ENCODE measurements around the gene MC2R.

MC2R gene

DNA sequence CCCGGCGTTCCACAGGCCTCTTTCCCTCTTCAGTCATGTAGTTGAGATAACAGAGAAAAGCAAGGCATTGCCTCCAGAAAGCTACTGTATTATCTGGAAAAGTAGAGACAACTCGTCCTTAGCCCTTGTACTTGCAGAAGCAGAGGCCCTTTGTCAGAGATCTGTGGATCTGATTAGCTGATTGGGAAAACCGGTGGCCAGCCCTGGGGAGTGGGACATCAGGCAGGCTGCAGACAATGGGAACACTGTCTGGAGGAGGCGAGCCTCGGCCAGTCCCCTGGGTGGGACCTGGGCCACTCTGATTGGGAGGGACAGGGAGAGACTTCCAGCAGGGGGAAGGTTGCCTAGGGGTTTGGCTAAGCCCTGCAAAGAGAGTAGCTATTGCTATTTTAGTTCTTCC is 1.2 kb upstream of the MC2R start:
- no peak overlapping the region for H3K27ac ChIP-seq (ENCODE audit: low read depth, low read length)
- no peak overlapping the region for H3K9ac ChIP-seq (ENCODE audit: low read depth, low read length)
- H3K27me3 ChIP-seq (ENCODE audit: control insufficient read depth, insufficient read depth, low read length), result no peaks in the 10 kb centered on the region
- no peaks in the 10 kb centered on the region for H3K9me3 ChIP-seq (ENCODE audit: control insufficient read depth, insufficient read depth, low read length)
- no peak overlapping the region for H3K4me3 ChIP-seq (ENCODE audit: low read depth, low read length)
- H3K4me1 ChIP-seq (ENCODE audit: control insufficient read depth, insufficient read depth, low read length), result no peaks in the 10 kb centered on the region
- H3K36me3 ChIP-seq (ENCODE audit: control insufficient read depth, insufficient read depth, low read length), result no peaks in the 10 kb centered on the region

DNA sequence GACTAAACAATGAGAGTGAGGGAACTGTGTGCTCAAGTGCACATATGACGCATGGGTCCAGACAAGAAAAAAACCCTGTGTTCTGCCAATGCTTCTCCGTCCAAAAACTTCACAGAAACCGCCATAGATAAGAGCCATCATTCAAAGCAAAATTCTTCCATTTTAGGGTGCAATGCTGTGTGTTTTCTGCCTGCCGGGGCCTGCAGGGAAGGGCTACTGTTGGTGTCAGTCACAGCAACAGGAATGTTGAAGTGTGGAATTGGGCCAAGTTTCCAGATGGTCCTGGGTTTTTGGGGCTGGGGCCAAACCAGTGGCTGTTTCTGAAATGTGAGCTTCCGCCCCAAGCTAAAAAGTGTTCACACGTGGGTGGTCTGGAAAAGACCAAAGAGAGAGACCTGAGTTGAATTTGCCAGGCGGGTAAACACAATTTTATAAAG is 677 bp upstream of the MC2R start:
- H3K27me3 ChIP-seq (ENCODE audit: control insufficient read depth, insufficient read depth, low read length), result no peaks in the 10 kb centered on the region

DNA sequence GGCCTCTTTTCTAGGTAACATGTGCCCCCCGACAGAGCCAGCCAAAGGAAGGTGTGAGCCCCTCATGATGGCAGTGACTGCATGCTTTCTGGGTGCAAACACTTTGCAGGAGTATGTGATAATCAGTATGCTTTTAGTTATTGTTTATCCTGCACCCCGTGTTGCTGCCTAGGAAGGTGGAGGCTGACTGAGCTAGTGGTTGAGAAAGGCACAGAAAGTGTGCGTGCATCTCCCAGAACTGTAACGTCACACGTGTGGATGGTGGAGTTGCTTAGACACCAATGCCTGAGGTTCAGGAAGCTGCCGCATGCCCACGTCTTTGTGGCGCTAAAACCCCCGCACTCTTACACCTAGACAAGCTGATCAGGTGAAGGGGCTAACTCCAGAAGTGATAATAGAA is 580 bp downstream of the MC2R start:
- Histone ChIP-seq H3K4me1 (ENCODE audit: control insufficient read depth, insufficient read depth, low read length) (no peaks in the 10 kb centered on the region), H3K27me3 (ENCODE audit: control insufficient read depth, insufficient read depth, low read length) (no peaks in the 10 kb centered on the region), H3K9me3 (ENCODE audit: control insufficient read depth, insufficient read depth, low read length) (no peaks in the 10 kb centered on the region)

More for the DNA sequence above, 677 bp upstream of the MC2R start:
- Histone ChIP-seq H3K4me1 (ENCODE audit: control insufficient read depth, insufficient read depth, low read length) (no peaks in the 10 kb centered on the region), H3K9me3 (ENCODE audit: control insufficient read depth, insufficient read depth, low read length) (no peaks in the 10 kb centered on the region), H3K9ac (ENCODE audit: low read depth, low read length) (no peak overlapping the region), H3K36me3 (ENCODE audit: control insufficient read depth, insufficient read depth, low read length) (no peaks in the 10 kb centered on the region), H3K4me3 (ENCODE audit: low read depth, low read length) (no peak overlapping the region), H3K27ac (ENCODE audit: low read depth, low read length) (no peak overlapping the region)

DNA sequence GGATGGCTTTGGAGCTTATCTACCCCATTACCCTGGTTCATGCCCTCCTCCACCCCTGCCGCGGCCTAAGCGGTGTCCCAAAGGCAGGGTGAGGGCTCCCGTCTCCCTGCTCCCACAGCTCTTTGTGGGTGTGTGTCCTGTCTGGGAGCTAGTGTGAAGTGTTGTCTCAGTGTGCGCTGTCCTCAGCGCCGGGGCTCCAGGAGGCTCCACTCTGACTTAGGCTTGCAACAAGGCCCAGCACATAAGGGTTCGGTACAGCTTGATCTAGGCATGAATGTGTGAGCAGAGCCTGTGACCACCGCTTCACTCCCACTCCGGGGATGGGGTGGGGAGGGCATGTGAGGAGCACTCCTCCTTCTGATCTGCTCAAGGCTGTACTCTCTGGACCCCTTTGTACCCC is 1.2 kb downstream of the MC2R start:
- Histone ChIP-seq H3K9me3 (ENCODE audit: control insufficient read depth, insufficient read depth, low read length) (no peaks in the 10 kb centered on the region), H3K4me3 (ENCODE audit: low read depth, low read length) (no peak overlapping the region), H3K4me1 (ENCODE audit: control insufficient read depth, insufficient read depth, low read length) (no peaks in the 10 kb centered on the region), H3K27me3 (ENCODE audit: control insufficient read depth, insufficient read depth, low read length) (no peaks in the 10 kb centered on the region), H3K9ac (ENCODE audit: low read depth, low read length) (no peak overlapping the region), H3K36me3 (ENCODE audit: control insufficient read depth, insufficient read depth, low read length) (no peaks in the 10 kb centered on the region), H3K27ac (ENCODE audit: low read depth, low read length) (no peak overlapping the region)

More for the DNA sequence above, 580 bp downstream of the MC2R start:
- no peak overlapping the region for H3K4me3 ChIP-seq (ENCODE audit: low read depth, low read length)
- H3K27ac ChIP-seq (ENCODE audit: low read depth, low read length), result no peak overlapping the region
- no peak overlapping the region for H3K9ac ChIP-seq (ENCODE audit: low read depth, low read length)
- no peaks in the 10 kb centered on the region for H3K36me3 ChIP-seq (ENCODE audit: control insufficient read depth, insufficient read depth, low read length)

DNA sequence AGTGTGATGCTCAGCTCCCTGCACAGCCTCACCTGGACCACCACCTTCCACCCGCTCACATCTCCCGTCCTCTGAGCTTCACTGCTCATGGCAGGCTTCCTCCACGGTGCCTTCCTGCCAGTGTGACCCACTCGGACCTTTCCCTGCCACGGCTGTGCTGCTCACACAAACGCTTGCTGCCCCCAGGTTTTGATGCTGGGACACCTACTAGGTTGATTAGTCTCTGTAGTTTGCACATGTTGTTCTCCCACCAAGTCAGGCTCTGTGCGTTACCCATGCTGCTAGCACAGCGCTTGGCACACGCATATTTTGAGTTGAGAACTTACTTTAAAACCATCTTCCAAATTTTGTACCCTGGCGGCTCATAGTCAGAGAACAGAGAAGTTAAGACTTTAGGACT is 2.1 kb downstream of the MC2R start:
- Histone ChIP-seq H3K9ac (ENCODE audit: low read depth, low read length) (no peak overlapping the region), H3K4me3 (ENCODE audit: low read depth, low read length) (no peak overlapping the region), H3K36me3 (ENCODE audit: control insufficient read depth, insufficient read depth, low read length) (no peaks in the 10 kb centered on the region), H3K27ac (ENCODE audit: low read depth, low read length) (no peak overlapping the region), H3K4me1 (ENCODE audit: control insufficient read depth, insufficient read depth, low read length) (no peaks in the 10 kb centered on the region), H3K9me3 (ENCODE audit: control insufficient read depth, insufficient read depth, low read length) (no peaks in the 10 kb centered on the region), H3K27me3 (ENCODE audit: control insufficient read depth, insufficient read depth, low read length) (no peaks in the 10 kb centered on the region)

DNA sequence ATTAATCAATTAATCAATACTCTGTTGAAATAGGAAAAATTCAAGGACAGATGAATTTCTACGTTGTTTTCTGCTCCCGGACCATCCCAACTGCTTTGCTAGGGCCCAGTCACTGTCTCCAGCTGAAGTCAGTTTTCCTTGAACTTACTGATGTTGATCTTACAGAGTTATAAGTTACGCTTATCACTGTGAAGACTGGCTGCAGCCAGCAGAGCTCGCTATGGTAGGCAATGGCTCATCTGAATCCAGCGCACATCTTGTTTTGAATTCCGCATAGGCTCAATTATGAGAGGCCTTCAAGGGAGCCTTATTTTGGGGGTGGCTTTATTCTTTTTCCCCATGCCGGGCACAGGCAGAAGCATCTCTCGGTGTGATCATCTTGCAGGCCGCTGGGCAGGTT is 2.7 kb downstream of the MC2R start:
- no peak overlapping the region for H3K27ac ChIP-seq (ENCODE audit: low read depth, low read length)
- H3K27me3 ChIP-seq (ENCODE audit: control insufficient read depth, insufficient read depth, low read length), result no peaks in the 10 kb centered on the region
- no peak overlapping the region for H3K4me3 ChIP-seq (ENCODE audit: low read depth, low read length)
- no peaks in the 10 kb centered on the region for H3K36me3 ChIP-seq (ENCODE audit: control insufficient read depth, insufficient read depth, low read length)
- H3K9ac ChIP-seq (ENCODE audit: low read depth, low read length), result no peak overlapping the region
- H3K4me1 ChIP-seq (ENCODE audit: control insufficient read depth, insufficient read depth, low read length), result no peaks in the 10 kb centered on the region
- H3K9me3 ChIP-seq (ENCODE audit: control insufficient read depth, insufficient read depth, low read length), result no peaks in the 10 kb centered on the region

DNA sequence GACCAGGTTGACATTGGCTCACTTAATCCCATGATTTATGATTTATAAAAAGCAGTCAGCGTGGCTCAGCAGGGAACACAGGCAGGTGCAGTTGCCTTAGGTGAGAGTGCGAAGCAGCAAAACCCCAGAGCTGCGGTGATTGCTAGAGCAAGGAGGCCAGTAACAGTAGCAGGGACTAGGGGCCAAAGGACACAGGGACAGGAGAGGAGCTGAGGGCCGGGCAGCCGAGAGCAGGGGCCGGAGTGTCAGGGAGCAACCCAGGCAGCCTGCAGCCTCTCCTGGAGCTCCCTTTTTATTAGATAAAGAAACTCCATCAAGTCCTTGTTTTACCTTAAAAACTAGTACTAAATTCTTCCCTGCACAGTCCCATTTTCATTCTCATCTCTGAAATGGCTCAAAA is 4.3 kb downstream of the MC2R start:
- no peaks in the 10 kb centered on the region for H3K4me1 ChIP-seq (ENCODE audit: control insufficient read depth, insufficient read depth, low read length)
- H3K36me3 ChIP-seq (ENCODE audit: control insufficient read depth, insufficient read depth, low read length), result no peaks in the 10 kb centered on the region
- H3K4me3 ChIP-seq (ENCODE audit: low read depth, low read length), result no peak overlapping the region
- H3K9me3 ChIP-seq (ENCODE audit: control insufficient read depth, insufficient read depth, low read length), result no peaks in the 10 kb centered on the region
- no peak overlapping the region for H3K9ac ChIP-seq (ENCODE audit: low read depth, low read length)
- H3K27ac ChIP-seq (ENCODE audit: low read depth, low read length), result no peak overlapping the region
- no peaks in the 10 kb centered on the region for H3K27me3 ChIP-seq (ENCODE audit: control insufficient read depth, insufficient read depth, low read length)

DNA sequence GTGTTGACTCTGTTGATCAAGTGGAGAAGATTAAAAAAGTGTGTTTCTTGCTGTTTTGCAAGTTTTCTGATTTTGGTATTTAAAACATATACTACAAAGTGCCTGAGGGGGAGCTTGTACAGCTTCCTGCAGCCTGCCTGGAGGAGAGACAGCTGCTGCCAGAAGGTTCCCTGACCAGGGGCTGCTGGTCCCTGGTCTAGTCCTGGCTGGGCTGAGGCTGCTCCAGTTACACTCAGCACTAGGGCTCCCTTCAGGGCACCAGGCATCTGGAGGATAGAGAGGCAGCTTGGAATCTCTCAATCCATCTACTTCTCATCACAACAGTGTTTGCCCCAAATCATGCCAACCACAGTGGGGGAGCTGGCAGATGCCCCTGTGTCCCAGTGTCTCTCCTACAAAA is 4.8 kb downstream of the MC2R start:
- H3K4me3 ChIP-seq (ENCODE audit: low read depth, low read length), result no peak overlapping the region
- H3K27ac ChIP-seq (ENCODE audit: low read depth, low read length), result no peak overlapping the region
- H3K36me3 ChIP-seq (ENCODE audit: control insufficient read depth, insufficient read depth, low read length), result no peaks in the 10 kb centered on the region
- no peaks in the 10 kb centered on the region for H3K27me3 ChIP-seq (ENCODE audit: control insufficient read depth, insufficient read depth, low read length)
- no peaks in the 10 kb centered on the region for H3K9me3 ChIP-seq (ENCODE audit: control insufficient read depth, insufficient read depth, low read length)
- H3K9ac ChIP-seq (ENCODE audit: low read depth, low read length), result no peak overlapping the region
- H3K4me1 ChIP-seq (ENCODE audit: control insufficient read depth, insufficient read depth, low read length), result no peaks in the 10 kb centered on the region

DNA sequence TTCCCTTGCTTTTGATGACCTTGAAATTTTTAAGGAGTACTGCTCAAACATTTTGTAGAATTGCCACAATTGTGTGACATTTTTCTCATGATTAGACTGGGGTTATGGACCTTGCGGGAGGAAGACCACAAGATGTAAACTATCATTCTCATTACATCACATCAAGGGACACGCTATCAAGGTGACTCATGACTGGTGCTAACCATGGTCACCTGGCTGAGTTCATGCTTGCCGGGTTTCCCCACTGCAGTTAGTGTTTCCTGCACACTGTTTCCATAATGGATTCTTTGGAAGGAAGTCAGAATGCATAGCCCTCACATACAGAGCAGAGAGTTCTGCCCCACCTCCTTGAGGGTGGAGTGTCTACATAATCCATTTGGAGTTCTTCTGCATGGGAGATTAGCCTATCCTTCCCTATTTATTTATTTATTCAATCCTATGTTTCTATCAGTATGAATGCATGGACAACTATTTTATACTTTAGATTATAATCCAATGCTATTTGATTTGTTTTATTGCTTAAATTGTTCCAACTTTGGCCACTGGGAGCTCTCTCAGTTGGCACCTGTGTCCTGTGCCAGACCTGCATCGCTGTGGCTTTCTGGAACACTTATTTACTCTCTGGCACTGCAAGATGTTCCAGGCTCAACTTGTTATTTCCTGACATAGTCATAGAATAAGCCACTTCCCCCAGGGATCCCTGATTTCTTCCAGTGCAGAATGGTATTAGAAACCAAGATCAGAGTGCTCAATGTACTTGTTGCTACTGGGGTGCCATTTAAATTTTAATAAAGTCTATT is 6.0 kb downstream of the MC2R start:
- Histone ChIP-seq H3K36me3 (ENCODE audit: control insufficient read depth, insufficient read depth, low read length) (no peaks in the 10 kb centered on the region), H3K9me3 (ENCODE audit: control insufficient read depth, insufficient read depth, low read length) (no peaks in the 10 kb centered on the region), H3K27ac (ENCODE audit: low read depth, low read length) (no peak overlapping the region), H3K27me3 (ENCODE audit: control insufficient read depth, insufficient read depth, low read length) (no peaks in the 10 kb centered on the region), H3K9ac (ENCODE audit: low read depth, low read length) (no peak overlapping the region), H3K4me1 (ENCODE audit: control insufficient read depth, insufficient read depth, low read length) (no peaks in the 10 kb centered on the region), H3K4me3 (ENCODE audit: low read depth, low read length) (no peak overlapping the region)

DNA sequence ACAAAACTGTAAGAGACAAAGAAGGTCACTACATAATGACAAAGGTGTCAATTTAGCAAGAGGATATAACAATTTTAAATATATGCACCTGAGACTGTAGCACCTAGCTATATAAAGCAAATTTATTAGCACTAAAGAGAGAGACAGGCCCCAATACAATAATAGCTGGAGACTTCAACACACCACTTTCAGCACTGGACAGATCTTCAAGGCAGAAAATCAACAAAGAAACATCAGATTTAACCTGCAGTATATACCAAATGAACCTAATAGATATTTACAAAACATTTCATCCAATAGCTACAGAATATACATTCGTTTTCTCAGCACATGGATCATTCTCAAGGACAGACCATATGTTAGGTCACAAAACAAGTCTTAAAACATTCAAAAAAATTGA is 14.7 kb downstream of the MC2R start:
- H3K27me3 ChIP-seq (ENCODE audit: control insufficient read depth, insufficient read depth, low read length), result no peaks in the 10 kb centered on the region
- no peak overlapping the region for H3K27ac ChIP-seq (ENCODE audit: low read depth, low read length)
- no peak overlapping the region for H3K9ac ChIP-seq (ENCODE audit: low read depth, low read length)

DNA sequence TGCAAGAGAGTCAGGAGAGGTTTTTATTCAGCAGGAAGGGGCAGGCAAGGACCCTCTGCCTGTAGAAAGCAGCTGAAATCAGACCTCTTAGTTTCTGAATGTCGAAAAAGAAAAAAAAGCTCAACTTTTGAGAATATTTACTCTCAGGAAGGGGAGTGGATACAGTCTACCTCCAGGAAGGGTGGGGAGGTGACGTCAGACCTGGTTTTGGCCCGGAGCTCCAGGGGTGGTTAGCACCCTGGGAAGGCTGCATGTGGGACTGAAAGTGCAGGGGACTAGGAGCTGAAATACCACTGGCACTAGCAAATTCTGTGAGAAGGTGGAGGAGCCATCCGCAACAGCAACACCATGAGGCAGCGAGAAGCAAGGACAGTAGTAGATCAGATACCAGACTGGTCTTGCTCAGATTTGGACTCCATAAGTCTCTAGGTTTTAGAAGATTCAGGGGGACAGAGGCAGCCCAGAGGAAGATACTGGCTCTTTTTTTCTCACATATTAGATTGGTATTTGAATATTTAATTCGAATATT is 19.8 kb downstream of the MC2R start:
- Histone ChIP-seq H3K27ac (ENCODE audit: low read depth, low read length) (no peak overlapping the region), H3K4me1 (ENCODE audit: control insufficient read depth, insufficient read depth, low read length) (no peaks in the 10 kb centered on the region), H3K9ac (ENCODE audit: low read depth, low read length) (no peak overlapping the region), H3K4me3 (ENCODE audit: low read depth, low read length) (no peak overlapping the region), H3K9me3 (ENCODE audit: control insufficient read depth, insufficient read depth, low read length) (no peaks in the 10 kb centered on the region), H3K36me3 (ENCODE audit: control insufficient read depth, insufficient read depth, low read length) (no peaks in the 10 kb centered on the region), H3K27me3 (ENCODE audit: control insufficient read depth, insufficient read depth, low read length) (no peaks in the 10 kb centered on the region)

More for the DNA sequence above, 14.7 kb downstream of the MC2R start:
- H3K36me3 ChIP-seq (ENCODE audit: control insufficient read depth, insufficient read depth, low read length), result no peaks in the 10 kb centered on the region
- no peak overlapping the region for H3K4me3 ChIP-seq (ENCODE audit: low read depth, low read length)
- H3K9me3 ChIP-seq (ENCODE audit: control insufficient read depth, insufficient read depth, low read length), result no peaks in the 10 kb centered on the region
- no peaks in the 10 kb centered on the region for H3K4me1 ChIP-seq (ENCODE audit: control insufficient read depth, insufficient read depth, low read length)
